GM21447 (cell line): Measurements from ENCODE around the gene GAK.
"Not testable (repeated sequence)": the region's sequence is repeated elsewhere in the genome, so short reads cannot be mapped to it uniquely, and the experiment has no call there.

Experiments used
- ATAC-seq: cut with Tn5 transposase; IDR thresholded peaks from one replicate; pipeline ENCODE4 v1.9.1; 2021; ENCODE audit not compliant: unreplicated experiment

The GAK gene

DNA sequence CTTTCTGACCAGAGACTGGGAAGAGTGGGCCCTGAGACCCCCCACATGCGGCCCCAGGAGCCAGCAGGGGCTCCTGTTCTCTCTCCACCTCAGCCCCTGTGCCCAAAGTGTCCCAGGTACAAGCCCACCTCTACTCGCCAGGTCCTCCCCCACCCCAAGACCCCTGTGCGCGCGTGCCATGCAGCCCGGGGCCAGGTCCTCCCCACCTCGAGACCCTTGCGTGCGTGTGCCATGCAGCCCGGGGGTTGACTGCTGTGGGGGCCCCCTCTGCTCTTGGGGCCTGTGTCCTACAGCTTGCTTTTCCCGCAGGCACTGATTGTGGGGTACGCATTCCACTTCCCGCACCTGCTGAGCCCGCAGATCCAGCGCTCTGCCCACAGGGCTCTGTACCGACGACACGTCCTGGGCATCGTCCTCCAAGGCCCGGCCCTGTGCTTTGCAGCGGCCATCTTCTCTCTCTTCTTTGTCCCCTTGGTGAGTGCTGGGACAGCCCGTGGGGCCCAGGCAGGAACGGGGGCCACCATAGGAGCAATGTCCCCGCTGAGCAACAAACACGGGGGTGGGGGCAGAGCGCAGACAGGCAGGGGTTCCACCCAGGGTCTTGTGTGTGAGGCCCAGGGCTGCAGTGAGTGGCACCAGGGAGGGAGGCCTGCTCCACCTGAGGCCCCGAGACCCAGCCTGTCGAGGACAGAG is 20.9 kb upstream of the GAK start:
- no peak for ATAC-seq

DNA sequence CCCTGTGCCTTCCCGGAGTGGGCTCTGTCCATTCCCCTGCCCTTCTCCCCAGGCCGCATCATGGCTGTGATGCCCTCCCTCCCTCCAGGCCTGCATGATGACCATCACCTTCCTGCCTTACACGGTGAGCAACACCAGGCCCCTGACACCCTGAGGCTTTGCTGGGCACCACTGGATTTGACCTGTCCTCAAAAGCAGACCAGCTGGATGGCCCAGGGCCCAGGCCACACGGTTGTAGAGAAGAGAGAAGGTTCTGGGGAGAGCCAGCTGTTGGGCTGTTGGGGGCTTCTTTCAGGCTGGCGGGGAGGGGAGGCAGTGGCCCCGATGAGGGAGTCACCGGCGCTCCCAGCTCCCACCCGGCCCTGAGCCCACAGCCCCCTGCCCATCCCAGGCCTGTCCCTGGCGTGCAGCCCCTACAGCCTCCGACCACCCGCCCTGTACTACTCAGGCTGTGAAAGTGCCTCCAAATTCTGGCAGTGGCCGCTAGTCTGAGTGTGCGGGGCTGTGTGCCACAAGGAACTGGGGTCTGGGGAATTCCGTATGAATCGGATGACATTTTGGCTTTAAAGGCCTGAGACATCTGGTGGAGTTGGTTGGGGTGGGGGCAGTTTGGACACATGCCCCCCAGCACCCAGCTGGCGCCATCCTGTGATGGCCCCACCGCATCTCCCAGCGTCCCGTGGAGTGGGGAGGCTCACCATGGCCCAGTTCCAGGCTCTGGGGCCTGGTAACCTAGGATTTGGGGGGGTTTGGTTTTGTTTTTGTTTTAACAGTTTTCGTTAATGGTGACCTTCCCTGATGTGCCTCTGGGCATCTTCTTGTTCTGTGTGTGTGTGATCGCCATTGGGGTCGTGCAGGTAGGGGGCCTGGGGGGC is 19.7 kb upstream of the GAK start:
- ATAC-seq, result no peak

DNA sequence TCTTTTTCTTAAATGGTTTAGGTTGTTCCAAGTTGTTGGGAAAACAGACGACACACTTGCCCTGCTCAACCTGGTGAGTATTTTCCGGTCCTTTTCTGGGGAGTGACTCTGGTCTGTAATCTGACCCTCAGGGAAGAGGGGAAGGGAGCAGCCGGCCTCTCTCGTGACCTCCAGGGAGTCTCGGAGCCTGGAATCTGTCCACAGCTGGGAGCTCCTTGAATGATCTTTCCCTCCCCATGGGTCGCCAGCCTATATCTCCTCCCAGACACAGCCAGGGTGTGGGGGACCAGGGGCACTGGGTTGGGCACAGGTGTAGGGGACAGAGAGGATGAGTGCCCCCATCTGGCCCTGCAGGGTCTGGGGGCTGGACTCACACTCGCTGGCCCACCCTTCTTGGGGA is 19.1 kb upstream of the GAK start:
- no peak for ATAC-seq

DNA sequence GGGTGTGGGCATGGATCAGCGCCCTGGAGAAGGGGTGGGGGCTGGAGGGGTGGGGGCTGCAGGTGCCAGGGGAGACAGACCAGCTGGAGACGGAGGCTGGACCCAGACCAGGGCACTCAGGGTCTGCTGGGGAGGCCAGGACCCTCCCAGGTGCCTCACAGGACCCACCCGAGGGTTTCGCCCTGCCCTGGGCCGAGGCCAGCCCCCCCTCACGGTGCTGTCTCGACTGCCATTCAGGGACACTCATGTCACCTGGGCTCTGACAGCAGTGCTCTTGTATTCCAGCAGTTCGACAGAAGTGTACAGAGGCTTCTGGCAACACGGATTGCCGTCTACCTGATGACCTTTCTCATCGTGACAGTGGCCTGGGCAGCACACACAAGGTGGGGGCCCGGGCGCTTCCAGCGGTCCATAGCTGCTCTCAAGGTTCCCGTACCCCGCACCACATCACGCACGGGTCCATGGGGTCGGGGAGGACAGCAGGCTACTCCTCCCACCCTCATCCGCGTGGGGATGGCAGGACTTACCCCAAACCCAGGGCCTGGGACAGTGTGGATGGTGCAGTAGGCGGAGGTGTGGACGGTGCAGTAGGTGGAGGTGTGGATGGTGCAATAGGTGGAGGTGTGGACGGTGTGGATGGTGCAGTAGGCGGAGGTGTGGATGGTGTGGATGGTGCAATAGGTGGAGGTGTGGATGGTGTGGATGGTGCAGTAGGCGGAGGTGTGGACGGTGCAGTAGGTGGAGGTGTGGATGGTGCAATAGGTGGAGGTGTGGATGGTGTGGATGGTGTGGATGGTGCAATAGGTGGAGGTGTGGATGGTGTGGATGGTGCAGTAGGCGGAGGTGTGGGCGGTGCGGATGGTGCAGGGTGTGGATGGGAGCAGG is 18.3 kb upstream of the GAK start:
- ATAC-seq, result no peak

DNA sequence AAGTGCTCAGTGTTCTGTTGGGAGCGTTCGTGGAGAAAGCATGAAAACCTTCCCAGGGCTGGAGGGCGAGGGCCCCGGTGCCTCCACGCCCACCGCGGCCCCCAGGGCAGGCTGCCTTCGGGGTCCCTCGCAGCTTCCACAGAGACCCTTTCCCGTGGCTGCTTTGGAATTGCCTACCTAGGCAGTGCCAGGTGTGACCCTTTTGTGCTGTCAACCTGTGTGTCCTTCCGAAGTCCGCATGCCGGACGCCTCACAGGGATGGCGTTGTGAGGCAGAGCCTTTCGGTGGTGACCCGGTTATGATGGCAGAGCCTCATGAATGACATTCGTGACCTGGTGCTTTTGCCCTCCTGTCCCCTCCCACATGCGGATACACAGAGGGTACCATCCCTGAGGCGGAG is 17.5 kb upstream of the GAK start:
- ATAC-seq, result no peak

DNA sequence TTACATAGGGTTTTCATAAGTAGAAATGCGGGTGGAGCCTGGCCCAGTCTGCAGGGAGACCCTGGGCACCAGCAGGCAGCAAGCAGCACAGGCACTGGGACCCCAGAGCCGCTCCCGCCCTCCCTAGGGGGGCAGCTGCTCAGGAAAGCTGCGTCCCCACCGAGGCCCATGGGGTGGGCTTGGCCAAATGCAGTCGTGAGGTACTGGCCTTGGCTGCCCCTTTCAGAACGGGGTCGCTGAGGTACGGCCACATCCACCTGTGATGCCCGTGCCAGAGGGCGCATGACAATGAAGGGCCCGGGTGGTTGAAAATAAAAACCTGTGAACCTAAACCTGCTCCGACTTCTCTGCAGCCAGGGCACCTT is 16.8 kb upstream of the GAK start:
- ATAC-seq, result no peak

DNA sequence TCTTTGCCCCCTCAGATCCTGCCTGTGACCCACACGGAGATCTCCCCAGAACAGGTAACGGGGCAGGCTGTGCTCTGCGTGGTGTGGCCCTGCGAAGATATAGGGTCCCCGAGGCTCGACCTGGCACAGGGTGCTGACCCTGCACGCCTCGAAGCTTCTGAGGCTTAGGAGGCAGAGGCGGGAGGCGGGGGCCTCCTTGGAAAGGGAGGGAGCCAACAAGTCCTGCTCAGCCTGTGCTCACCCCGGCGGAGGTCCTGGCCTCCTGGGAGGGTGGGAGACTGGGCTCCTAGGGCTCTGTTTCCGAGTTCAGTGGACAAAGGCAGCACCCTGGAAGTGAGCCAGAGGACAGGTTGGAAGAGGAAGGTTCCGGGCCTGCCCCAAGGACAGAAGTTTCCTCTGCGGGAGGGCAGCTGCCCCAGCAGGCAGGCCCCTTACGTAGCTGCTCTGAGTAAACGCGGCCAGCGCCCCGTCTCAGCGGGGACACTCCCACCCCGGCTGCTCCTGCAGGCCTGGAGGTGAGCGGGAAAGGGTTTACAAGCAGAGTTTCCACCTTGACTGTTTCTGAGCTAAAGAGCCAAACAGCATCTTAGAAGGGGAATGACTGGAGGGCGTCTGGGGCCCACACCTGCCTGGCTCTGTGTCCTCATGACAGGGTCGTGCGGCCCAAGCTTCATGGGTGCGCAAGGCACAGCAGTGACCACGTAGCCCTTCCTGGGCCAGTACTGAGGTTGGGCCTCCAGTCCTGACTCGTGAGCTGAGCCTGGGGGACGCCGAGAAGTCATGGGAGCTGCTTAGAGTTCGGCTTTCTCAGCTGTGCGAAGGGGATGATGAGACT is 16.2 kb upstream of the GAK start:
- ATAC-seq, result no peak

DNA sequence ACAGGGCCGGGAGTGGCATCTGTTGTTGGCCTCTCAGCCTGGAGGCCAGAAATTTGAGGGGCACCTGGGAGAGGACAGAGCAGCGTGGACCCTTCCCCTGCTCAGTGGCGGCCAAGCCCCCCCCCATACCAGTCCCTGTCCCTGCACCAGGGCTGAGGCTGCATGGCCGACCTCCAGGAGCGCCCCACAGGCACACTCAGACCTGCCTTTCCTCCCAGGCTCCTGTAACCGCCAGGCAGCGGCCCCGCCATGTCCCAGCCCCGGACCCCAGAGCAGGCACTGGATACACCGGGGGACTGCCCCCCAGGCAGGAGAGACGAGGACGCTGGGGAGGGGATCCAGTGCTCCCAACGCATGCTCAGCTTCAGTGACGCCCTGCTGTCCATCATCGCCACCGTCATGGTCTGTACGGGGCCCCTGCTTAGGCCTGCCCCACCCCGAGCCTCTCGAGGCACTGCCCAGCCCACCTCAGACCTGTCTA is 15.4 kb upstream of the GAK start:
- ATAC-seq, result no peak

DNA sequence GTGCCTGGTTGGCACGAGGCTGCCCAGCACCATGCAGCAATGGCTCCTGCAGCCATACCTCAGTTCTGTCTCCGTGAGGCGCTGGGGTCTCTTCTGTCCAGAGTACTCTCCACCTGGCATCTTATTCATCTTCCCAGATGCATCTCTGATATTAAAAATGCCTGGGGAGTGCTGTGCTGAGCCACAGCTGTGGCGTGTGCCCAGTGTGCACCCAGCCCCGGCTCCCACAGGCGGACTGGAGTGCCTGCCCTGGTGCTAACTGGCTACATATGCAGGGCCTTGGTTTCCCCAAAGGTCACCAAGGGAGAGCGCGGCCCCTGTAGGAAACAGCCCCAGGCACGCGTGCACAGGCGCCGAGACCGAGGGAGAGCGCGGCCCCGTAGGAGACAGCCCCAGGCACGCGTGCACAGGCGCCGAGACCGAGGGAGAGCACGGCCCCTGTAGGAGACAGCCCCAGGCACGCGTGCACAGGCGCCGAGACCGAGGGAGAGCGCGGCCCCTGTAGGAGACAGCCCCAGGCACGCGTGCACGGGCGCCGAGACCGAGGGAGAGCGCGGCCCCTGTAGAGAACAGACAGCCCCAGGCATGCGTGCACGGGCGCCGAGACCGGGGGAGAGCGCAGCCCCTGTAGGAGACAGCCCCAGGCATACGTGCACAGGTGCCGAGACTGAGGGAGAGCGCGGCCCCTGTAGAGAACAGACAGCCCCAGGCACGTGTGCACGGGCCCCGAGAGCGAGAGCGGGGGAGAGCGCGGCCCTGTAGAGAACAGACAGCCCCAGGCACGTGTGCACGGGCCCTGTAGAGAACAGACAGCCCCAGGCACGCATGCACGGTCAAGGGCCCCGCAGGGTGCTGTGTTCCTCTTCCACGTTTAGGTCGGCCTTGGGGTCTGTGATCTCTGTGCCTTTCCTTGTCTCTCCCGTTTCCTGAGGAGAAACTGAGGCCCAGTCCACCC is 14.7 kb upstream of the GAK start:
- no peak for ATAC-seq

DNA sequence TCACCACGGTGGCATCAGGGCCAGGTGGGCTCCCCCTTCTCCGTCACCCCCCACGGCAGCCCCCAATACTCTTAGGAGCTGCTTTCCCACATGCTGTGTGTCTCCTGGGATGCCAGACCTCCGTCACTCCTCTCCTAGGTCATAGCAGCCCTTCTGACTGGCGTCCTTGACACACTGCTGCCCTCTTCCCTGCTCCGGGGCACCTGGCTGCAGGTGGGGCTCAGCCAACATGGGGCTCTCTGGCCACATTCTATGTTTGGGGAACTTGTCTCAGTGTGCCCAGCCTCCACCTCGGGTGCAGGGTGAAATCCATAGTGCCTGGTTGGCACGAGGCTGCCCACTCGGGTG is 14.0 kb upstream of the GAK start:
- no peak for ATAC-seq

DNA sequence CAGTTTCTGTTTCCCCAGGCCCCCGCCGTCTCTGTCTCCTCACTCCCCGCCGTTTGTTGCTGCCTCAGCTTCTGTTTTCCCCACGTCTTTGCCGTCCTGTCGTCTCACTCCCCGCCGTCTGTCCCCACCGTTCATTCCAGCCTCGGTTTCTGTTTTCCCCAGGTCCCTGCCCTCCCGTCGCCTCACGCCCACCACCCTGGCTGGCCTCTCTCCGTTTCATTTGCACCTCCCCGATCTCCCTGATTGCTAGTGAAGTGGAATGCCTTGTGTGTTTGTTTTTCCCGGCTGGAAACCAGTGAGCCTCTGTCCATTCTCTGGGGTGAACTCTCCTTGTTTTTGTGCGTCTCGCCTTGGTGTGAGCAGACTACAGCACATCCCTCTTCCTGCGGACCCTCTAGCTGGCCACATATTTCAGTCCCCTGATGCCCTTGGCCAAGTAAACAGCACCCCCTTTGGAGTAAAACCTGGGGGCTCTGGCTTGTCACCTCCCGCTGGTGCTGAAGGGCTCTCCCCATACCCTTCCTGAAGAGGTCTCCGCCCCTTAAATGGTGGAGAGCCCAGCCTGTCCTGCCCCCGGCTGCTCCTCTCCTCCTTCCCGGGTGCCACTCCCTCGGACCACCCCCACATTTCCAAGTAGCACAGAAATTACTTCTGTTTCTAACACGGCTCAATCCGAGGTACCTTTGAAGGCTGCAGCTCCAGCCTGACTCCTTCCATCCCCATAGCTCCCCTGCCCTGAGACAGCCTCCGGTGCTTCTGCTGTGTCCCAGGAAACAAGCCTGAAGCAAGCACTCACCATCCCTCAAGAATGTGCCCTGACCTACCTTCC is 13.4 kb upstream of the GAK start:
- no peak for ATAC-seq

DNA sequence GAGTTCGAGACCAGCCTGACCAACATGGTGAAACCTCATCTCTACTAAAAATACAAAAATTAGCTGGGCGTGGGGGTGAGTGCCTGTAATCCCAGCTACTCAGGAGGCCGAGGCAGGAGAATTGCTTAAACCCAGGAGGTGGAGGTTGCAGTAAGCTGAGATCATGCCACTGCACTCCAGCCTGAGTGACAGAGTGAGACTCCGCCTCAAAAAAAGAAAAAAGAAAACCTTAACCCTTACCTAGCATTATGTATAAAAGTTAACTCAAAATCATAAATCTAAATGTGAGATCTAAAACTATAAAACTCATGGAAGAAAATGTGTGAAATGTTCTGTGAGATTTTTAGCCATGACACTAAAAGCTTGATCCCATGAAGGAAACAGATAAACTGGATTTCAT is 7.4 kb upstream of the GAK start:
- ATAC-seq, result not testable (repeated sequence)

DNA sequence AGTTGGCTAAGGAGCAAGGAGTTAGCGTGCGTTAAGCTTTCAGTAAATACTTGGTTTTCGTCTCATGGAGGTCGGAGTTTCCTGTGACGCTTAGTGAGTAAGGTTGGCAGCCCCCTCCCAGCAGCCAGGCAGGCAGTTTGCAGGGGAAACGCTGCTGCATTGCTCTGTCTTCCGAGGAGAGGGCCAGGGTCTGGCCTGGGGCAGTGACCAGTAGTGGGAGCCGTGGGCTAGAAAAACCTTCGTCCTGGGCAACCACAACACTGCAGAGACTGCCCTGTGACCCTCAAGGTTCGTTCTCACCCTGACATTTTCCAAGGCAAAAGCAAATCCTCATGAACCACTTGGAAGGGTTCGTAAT is 576 bp upstream of the GAK start:
- ATAC-seq, result no peak

DNA sequence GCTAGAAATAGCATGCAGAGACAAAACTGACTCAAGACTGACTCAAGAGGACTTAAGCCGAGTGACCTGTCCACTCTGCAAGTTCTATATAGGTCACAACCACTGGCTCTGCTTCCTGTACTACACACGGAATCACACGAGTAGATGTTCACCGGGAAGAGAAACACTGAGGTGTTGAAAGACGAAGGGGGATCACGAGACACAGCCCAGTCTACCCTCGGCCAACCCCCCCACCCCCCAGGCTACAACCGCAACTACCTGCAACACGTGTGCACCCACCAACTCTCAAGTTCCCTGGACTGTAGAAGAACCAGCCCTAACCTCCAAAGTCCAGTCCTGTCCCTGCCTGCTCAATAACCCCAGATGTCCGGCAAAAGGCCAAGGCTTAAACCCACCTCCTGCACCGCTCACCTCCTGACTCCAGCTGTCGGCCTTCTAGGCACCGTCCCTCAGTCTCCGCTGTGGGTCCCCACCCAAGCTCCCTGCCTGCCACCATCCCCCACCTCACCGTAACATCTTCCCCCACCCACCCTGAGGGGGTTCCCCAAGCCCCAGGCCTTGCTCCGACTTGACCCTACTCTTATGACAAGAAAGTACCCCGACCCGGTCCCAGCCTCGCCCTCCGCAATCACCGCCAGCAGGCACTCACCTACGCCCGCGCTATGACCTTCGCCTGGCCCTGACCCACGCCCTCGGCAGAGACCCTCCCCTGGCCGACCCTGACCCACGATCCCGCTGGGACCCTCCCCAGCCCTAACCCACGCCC is 739 bp downstream of the GAK start:
- ATAC-seq, result peak; percentile 4

DNA sequence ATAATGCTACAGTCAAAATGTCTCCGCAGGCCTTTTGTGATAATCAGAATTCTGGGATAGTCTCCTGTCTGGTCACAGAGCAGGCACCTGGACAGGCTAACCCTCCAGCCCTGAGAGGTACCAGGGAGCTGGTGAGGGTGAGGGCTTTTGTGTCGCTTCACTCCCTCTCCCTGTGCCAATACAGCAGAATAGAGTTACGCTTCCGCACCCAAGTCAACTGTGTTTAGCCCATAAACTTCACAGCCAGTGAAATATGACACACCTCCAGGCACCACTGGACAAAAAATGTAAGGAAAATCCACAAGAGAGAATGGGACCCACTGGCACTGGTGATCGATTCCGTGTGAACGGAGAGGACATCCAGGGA is 1.3 kb downstream of the GAK start:
- ATAC-seq, result no peak

DNA sequence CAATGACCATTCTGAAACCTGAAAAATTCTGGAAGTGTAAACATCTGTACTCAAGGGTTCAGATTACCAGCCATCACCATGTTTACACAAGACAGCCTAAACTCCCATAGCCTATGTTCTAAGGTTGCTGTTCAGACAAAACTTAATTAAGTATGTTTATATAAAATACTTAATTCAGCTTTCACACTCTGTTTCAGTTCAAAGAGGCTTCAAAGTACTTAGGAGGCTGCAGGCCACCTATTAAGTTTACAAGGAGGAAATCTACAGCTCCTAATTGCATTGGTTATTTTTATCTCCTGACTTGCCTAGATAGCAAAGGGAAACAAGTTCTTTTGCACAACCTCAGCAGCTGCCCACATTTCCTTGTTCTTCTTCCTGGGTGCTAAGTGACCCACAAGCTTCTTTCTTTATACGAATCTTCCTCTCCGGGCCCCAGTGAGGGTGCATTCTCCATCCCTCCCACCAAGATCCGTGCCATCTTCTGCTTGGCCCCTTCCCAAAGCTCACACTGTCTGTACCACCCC is 2.0 kb downstream of the GAK start:
- ATAC-seq, result no peak

DNA sequence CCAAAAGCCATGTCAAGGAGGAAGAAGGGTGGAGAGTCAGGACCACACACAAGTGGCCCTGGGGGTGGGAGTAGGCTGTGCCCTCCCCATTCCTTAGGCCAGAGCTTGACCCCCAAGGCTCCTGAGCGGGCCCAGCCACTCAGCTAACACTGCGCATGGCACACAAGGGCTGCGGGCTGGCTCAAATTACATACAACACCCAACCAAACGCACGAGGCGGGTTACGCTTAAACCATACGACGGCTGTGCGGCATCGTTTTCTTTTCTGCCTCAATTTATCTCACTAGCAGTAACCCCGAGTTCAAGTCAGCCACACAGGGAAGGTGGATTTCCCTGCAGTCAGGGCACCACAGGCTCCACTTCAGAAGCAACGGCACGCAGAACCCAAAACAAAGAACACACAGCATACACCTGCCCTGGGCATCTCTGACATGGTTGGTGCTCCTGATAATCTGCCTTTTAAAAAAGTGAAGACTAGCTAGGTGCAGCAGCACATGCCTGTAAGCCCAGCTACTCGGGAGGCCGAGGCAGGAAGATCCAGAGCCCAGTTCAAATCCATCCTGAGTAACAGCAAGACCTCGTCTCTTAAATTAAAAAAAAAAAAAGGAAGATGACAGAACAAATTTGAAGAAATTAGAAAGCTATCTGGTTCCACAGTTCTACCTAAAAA is 2.9 kb downstream of the GAK start:
- ATAC-seq, result no peak
